Measurements from ENCODE around the gene DOK6. TPM values are rescaled to one million over a fixed set of nuclear protein-coding genes. Genes with fewer than 3 reads are reported as not detected.

The DOK6 gene
- total RNA-seq, 4 donors from 2014 or later, result 0.13 to 0.17 TPM; not detected in 2

DNA sequence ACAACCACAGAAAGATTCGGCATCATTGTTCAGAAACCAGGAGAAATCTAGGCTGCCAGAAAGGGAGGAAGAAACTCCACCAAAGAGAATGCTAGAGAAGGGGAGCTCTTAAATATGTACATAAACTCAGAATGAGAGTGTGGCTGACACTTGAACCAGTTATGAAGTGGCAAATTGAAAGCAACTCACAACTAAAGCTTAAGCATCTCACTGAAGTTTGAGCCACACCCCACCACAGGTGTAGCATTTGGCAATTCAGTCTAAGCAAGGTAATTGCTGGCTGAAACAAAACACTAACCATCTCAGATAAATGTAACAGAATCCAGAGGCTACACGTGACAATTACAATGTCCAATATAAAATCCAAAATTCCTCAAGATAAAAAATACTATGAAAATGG is 168.4 kb downstream of the DOK6 start:
- Histone ChIP-seq H3K27me3 (no peaks in the 10 kb centered on the region), H3K27ac (no peak overlapping the region), H3K36me3 (no peaks in the 10 kb centered on the region), H3K4me1 (no peaks in the 10 kb centered on the region), H3K4me3 (no peak overlapping the region), H3K9me3 (no peaks in the 10 kb centered on the region)
- DNase-seq, result no peak
- no peak for ATAC-seq
- intact Hi-C loops (cut with DNase I; ENCODE audit: low total_unique reads) (no loop called here), in situ Hi-C loops (cut with MboI; ENCODE audit: low sequenced_read_pairs in 4 of 4) (no loop called here)
- TF ChIP-seq POLR2A (IDR thresholded peaks at IDR 0.05), result no peak
- TF ChIP-seq, protein P1, sequence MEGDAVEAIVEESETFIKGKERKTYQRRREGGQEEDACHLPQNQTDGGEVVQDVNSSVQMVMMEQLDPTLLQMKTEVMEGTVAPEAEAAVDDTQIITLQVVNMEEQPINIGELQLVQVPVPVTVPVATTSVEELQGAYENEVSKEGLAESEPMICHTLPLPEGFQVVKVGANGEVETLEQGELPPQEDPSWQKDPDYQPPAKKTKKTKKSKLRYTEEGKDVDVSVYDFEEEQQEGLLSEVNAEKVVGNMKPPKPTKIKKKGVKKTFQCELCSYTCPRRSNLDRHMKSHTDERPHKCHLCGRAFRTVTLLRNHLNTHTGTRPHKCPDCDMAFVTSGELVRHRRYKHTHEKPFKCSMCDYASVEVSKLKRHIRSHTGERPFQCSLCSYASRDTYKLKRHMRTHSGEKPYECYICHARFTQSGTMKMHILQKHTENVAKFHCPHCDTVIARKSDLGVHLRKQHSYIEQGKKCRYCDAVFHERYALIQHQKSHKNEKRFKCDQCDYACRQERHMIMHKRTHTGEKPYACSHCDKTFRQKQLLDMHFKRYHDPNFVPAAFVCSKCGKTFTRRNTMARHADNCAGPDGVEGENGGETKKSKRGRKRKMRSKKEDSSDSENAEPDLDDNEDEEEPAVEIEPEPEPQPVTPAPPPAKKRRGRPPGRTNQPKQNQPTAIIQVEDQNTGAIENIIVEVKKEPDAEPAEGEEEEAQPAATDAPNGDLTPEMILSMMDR (IDR thresholded peaks at IDR 0.05 in 4 of 5, conservative IDR thresholded peaks at IDR 0.05 in 1 of 5), result no peak

GRCh38 chr18:69574401-69574800 is 173.7 kb downstream of the DOK6 start:
- TF ChIP-seq POLR2A (IDR thresholded peaks at IDR 0.05), result no peak
- TF ChIP-seq, protein P1 (IDR thresholded peaks at IDR 0.05 in 4 of 5, conservative IDR thresholded peaks at IDR 0.05 in 1 of 5), result no peak
- Histone ChIP-seq H3K36me3 (no peaks in the 10 kb centered on the region), H3K9me3 (no peaks in the 10 kb centered on the region), H3K4me3 (no peak overlapping the region), H3K4me1 (no peaks in the 10 kb centered on the region), H3K27me3 (no peaks in the 10 kb centered on the region), H3K27ac (no peak overlapping the region)
- intact Hi-C loops (cut with DNase I; ENCODE audit: low total_unique reads) (no loop called here), in situ Hi-C loops (cut with MboI; ENCODE audit: low sequenced_read_pairs in 4 of 4) (no loop called here)
- DNase-seq, result no peak
- no peak for ATAC-seq

DNA sequence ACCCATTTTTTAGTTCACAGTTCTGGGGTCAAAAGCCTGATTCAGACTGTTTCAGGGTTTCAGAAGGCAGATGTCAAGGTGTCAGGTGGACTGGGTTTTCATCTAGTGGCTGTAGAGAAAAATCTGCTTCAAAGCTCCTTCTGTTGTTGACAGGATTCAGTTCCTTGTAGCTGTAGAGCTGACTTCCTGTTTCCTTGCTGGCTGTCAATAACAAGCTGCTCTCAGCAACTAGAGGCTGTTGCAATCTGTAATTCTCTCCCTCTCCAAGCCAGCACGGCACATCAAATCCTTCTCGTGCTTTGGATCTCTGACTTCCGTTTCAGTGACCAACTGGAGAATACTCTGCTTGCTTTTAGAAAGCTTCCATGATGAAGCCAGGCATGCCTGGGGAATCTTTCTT is 179.4 kb downstream of the DOK6 start:
- ATAC-seq, result peak in 1 of 2 donors; percentile 27
- Histone ChIP-seq H3K4me1 (no peaks in the 10 kb centered on the region), H3K4me3 (no peak overlapping the region), H3K36me3 (no peaks in the 10 kb centered on the region), H3K9me3 (no peaks in the 10 kb centered on the region), H3K27me3 (no peaks in the 10 kb centered on the region), H3K27ac (no peak overlapping the region)
- DNase-seq, result no peak
- in situ Hi-C loops (cut with MboI; ENCODE audit: low sequenced_read_pairs in 4 of 4) (loop anchor here in 1 of 4 donors (25.0 kb wide), 1 partner anchor 107 kb away; no protein-coding TSS in a partner anchor), intact Hi-C loops (cut with DNase I; ENCODE audit: low total_unique reads) (no loop called here)
- TF ChIP-seq POLR2A (IDR thresholded peaks at IDR 0.05), result no peak
- TF ChIP-seq, protein P1 (IDR thresholded peaks at IDR 0.05 in 4 of 5, conservative IDR thresholded peaks at IDR 0.05 in 1 of 5), result no peak

DNA sequence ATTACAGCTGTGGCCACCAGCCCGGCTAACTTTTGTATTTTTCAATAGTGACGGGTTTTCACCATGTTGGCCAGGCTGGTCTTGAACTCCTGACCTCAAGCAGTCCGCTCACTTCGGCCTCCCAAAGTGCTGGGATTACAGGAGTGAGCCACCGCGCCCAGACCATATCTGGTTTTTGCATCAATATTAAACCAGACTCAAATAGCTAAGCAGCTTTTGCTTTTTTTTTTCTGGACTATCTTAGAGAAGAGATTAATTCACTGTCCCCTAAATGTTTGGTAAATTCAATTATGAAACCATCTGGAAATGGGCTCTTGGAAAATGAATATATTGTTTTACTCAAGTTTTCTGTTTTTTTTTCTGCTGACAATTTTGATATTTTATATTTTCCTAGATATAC is 183.7 kb downstream of the DOK6 start:
- in situ Hi-C loops (cut with MboI; ENCODE audit: low sequenced_read_pairs in 4 of 4), result loop anchor here in 1 of 4 donors (25.0 kb wide), 1 partner anchor 103 kb away; no protein-coding TSS in a partner anchor
- TF ChIP-seq, protein P1 (IDR thresholded peaks at IDR 0.05 in 4 of 5, conservative IDR thresholded peaks at IDR 0.05 in 1 of 5), result no peak
- no peaks in the 10 kb centered on the region for H3K4me1 ChIP-seq
- no peak overlapping the region for H3K4me3 ChIP-seq
- ATAC-seq (no peak), DNase-seq (no peak)
- no peaks in the 10 kb centered on the region for H3K27me3 ChIP-seq
- H3K36me3 ChIP-seq, result no peaks in the 10 kb centered on the region
- intact Hi-C loops (cut with DNase I; ENCODE audit: low total_unique reads), result no loop called here
- H3K9me3 ChIP-seq, result no peaks in the 10 kb centered on the region
- H3K27ac ChIP-seq, result no peak overlapping the region

GRCh38 chr18:69585696-69586095 is 185.0 kb downstream of the DOK6 start:
- ATAC-seq, result no peak
- H3K27ac ChIP-seq, result no peak overlapping the region
- H3K9me3 ChIP-seq, result no peaks in the 10 kb centered on the region
- H3K36me3 ChIP-seq, result no peaks in the 10 kb centered on the region
- H3K27me3 ChIP-seq, result no peaks in the 10 kb centered on the region
- H3K4me1 ChIP-seq, result no peaks in the 10 kb centered on the region
- TF ChIP-seq, protein P1 (IDR thresholded peaks at IDR 0.05 in 4 of 5, conservative IDR thresholded peaks at IDR 0.05 in 1 of 5), result no peak
- no peak for TF ChIP-seq POLR2A (IDR thresholded peaks at IDR 0.05)
- no peak overlapping the region for H3K4me3 ChIP-seq
- intact Hi-C loops (cut with DNase I; ENCODE audit: low total_unique reads), result no loop called here
- no peak for DNase-seq
- in situ Hi-C loops (cut with MboI; ENCODE audit: low sequenced_read_pairs in 4 of 4), result loop anchor here in 1 of 4 donors (25.0 kb wide), 1 partner anchor 102 kb away; no protein-coding TSS in a partner anchor
